ENCODE results near the gene TLR8.

Gene TLR8

DNA sequence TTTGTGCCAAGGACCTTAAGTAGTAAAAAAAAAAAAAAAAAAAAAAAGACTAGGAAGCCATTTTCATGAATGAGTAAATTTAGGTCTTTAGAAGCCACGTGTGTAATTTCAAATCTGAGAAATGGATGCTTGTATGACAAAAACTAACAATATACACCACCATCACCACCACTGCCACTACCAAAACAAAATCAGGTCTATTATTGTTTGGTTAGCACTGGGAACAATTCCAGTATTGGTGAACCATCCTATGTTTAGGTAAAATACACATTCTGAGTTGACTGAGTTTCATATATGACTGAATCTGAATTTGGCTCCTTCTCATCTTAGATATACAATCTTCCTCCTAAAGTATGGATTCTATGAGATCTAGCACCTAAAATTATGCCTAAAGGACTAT is 59.7 kb downstream of the TLR8 start:
- no peak for DNase-seq (ENCODE audit: low spot score)

DNA sequence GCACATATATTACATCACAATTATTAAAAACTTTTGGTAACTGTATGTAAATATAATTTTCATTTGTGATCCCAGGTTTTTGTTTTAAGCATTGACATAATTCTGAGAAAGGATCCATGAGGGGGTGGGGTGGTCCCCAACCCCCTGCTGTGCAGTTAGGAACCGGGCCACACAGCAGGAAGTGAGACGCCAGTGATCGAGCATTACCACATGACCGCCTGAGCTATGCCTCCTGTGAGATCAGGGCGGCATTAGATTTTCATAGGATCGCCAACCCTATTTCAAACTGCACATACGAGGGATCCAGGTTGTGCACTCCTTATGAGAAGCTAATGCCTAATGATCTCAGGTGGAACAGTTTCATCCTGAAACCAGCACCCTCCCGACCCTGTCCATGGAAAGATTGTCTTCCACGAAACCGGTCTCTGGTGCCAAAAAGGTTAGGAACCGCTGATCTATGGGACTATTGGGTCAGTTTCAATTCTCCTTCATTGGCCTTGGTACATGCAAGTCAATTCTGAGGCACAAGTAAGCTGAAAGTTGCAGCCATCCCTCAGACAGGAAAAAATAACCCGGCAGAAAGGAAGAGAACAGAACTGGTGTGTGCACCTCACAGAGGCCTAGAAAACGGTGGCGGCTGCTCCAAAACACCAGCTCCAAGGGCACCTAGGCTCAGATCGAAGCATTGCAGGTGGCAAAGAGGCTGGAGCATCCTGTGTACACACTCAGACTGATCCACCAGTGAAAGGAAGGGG is 61.5 kb downstream of the TLR8 start:
- no peak for DNase-seq (ENCODE audit: low spot score)

DNA sequence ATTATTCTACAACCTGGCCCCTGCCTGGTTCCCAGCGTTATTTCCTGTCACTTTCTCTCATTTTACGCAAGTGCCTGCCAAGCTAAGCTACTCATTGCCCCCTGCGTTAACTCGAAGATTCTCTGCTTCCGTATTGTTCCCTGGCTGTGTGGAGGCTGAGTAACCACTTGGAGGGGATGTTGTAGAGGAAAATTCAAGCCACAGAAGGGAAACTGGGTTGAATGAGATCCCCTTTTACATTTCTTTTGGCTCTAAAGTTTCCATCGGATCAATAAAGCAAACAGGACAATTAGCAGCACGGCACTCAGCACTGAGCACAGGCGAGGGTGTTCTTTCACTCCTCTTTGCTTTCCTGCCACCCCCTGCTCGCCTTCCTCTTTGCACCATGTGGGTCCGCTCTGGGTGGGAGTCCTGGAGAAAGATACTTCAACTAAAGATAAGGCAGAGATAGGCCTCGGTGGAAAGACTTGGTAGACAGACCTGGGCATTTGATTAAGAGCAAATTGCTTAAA is 64.3 kb downstream of the TLR8 start:
- peak; percentile 53 for DNase-seq (ENCODE audit: low spot score)

DNA sequence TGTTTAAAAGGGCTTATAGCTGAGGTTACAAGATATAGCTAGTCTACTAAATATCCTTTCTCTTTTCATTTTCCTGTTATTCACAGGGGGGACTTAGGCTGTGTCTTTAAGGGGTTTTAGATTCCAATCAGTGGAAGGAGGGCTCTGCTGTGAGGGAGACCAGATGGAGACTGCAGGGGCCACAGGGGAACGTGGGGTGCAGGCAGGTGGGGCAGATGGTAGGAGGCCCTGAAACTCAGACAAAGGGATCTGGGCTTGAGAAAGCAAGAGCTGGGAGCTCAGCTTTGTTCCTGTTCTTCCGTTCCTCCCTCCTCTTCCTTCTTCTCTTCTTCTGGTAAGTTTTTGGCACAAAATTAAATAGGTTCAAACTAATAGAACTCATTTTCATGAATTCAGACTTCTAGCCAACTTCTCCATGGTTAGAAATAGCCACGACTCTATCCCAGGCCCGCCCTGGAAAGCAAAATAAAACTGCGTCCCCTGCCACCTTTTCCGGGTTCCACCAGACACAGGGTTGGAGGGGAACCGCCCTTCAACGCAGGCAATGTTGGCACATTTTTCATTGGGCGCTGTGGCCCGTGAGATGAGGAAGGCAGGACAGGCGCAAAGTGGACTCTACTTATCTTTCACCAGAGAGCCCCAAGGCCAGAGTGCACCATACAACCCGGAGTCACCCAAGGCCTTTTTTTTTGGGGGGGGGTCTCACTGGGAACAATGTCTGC is 65.0 kb downstream of the TLR8 start:
- DNase-seq (ENCODE audit: low spot score), result no peak

DNA sequence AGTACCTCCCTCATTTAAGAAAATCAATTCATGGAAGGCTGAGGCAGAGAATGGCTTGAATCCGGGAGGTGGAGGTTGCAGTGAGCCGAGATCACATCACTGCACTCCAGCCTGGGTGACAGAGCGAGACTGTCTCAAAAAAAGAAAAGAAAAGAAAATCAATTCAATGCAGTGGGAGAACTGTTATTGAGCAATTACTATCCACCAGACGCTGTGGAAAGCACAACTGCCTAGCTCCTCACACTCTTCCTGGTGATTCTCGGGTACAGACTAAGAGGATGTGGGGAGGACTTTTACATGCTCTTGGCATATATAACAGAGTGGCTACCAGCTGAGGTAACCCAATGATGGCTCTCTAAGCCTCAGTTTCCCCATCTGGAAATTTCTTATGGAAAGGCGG is 65.8 kb downstream of the TLR8 start:
- no peak for DNase-seq (ENCODE audit: low spot score)
